Cardiac muscle cell (in vitro differentiated cells and primary cell): Measurements from ENCODE around the gene PLEKHM2. TPM values are rescaled to one million over a fixed set of nuclear protein-coding genes. Genes with fewer than 3 reads are reported as not detected.

ENCODE experiments used
- DNase-seq, 2 donors: peaks; one replicate each; pipeline versions ENCODE4 v3.0.0 to v3.0.0-alpha.2; 2010 to 2017; ENCODE audit warnings: low read depth in 1 of 2, low spot score in 1 of 2
- H3K27ac ChIP-seq: fragments of 200-600 bp; sonication (generic); 2 replicates; pipeline ENCODE4 v1.5.1; 2016
- H3K27me3 ChIP-seq: fragments of 200-600 bp; sonication (generic); 2 replicates; pipeline ENCODE4 v1.6.0; 2016; ENCODE audit warnings: control low read depth
- H3K36me3 ChIP-seq: fragments of 200-600 bp; sonication (generic); 2 replicates; pipeline ENCODE4 v1.5.1; 2016; ENCODE audit warnings: control low read depth
- H3K4me1 ChIP-seq: fragments of 200-600 bp; sonication (generic); 2 replicates; pipeline ENCODE4 v1.8.1; 2017; ENCODE audit warnings: low read depth, mild to moderate bottlenecking, mixed run types
- H3K4me3 ChIP-seq: fragments of 200-600 bp; sonication (generic); 2 replicates; pipeline ENCODE4 v1.5.1; 2016; ENCODE audit warnings: mild to moderate bottlenecking
- H3K9me3 ChIP-seq: fragments of 200-600 bp; sonication (generic); 2 replicates; pipeline ENCODE4 v1.5.1; 2017; ENCODE audit warnings: low read depth, mild to moderate bottlenecking, control low read depth
- polyA plus RNA-seq: library from polyadenylated mRNA; unstranded; fragments of >200 nt; fragmentation: Nextera tagmentation; extraction: Ambion mirVana; gene quantifications from 2 replicates; pipeline ENCODE4 v1.2.1, GENCODE V29; 2016
- total RNA-seq: library from RNA; depleted of rRNA; stranded (reverse); fragments of >200 nt; gene quantifications from 2 replicates; pipeline ENCODE4 v1.2.3, GENCODE V29; 2016
- TF ChIP-seq, protein P1 (sequence below): IDR thresholded peaks from 2 replicates; pipeline ENCODE4 v1.5.1; 2012; ENCODE audit warnings: low read depth, mild to moderate bottlenecking, low read length

Gene PLEKHM2
- total and polyA plus RNA-seq, 2 experiments from 2014 or later: 56.8 to 99.8 TPM

DNA sequence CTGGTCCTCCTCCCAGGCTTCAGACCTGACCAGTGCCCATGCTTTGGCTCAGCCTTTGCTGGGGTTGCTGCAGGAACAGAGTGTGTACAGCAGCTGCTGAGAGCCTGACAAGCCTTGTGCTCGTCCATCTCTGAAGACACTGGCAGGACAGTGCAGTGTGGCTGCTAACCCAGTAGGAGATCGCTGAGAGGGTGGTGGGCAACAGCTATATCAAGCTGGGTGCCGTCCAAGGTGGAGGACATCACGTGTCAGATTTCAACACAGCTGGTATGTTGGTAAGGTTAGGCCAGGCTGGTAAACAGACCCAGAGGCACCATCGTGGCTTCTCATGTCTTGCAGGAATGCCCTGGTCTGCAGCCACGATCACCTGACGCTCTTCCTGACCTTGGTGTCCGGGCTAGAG lies 34.1 kb downstream of the PLEKHM2 start:
- no peak overlapping the region for H3K4me3 ChIP-seq
- TF ChIP-seq, protein P1, sequence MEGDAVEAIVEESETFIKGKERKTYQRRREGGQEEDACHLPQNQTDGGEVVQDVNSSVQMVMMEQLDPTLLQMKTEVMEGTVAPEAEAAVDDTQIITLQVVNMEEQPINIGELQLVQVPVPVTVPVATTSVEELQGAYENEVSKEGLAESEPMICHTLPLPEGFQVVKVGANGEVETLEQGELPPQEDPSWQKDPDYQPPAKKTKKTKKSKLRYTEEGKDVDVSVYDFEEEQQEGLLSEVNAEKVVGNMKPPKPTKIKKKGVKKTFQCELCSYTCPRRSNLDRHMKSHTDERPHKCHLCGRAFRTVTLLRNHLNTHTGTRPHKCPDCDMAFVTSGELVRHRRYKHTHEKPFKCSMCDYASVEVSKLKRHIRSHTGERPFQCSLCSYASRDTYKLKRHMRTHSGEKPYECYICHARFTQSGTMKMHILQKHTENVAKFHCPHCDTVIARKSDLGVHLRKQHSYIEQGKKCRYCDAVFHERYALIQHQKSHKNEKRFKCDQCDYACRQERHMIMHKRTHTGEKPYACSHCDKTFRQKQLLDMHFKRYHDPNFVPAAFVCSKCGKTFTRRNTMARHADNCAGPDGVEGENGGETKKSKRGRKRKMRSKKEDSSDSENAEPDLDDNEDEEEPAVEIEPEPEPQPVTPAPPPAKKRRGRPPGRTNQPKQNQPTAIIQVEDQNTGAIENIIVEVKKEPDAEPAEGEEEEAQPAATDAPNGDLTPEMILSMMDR: no peak
- no peak for DNase-seq
- H3K27ac ChIP-seq: peak overlapping the region; percentile 91
- no peaks in the 10 kb centered on the region for H3K27me3 ChIP-seq
- H3K36me3 ChIP-seq: peaks cover 32% of the 10 kb centered on the region
- H3K9me3 ChIP-seq: no peaks in the 10 kb centered on the region
- peaks cover 27% of the 10 kb centered on the region for H3K4me1 ChIP-seq

DNA sequence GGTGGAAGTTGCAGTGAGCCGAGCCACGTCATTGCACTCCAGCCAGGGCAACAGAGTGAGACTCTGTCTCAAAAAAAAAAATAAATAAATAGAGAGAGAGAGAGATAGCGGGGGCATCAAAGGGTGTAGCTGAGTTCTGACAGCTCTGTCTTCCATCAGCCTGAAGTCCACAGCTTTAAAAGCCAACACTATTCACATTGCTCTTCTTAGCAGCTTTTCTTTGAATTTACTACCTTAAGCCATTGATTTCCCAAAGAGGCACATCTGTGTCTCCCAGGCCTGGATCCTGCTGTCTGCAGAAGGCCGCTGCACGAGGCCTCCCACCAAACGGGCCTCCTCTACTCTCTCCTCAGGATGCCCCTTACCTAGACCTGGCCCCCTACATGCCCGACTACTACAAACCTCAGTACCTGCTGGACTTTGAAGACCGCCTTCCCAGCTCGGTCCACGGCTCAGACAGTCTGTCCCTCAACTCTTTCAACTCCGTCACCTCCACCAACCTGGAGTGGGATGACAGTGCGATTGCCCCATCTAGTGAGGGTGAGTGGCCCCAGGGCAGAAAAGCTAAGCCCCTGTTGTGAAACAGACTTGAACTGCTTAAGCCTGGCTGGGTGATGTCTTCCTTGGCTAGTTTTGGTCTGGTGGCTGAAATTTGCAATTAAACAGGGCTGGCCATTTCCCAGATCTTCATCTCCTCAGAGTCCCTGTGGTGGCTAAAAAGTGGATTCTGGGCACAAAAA lies 35.4 kb downstream of the PLEKHM2 start:
- H3K36me3 ChIP-seq: peaks cover 32% of the 10 kb centered on the region

DNA sequence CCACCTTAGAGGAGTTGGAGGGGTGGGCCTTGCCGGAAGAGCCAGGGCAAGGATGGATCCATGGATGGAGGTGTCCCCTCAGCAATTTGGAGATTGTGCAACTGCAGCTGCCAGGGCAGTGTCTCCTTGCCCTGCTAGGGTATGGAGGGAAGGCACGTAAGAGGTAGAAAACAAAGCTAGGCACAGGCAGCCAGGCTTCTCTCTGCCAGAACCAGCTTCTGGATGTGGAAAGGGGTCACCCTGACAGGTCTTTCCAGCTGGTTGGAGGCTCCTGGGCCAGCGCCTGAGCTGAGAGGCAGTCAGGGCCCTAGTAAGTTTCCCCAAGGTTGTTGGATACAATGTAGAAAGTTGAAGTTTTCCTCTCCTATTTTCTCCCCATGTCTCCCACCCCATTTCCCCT lies 36.7 kb downstream of the PLEKHM2 start:
- Histone ChIP-seq H3K9me3 (no peaks in the 10 kb centered on the region), H3K36me3 (peaks cover 38% of the 10 kb centered on the region), H3K4me3 (no peak overlapping the region), H3K27me3 (no peaks in the 10 kb centered on the region), H3K4me1 (peaks cover 11% of the 10 kb centered on the region), H3K27ac (no peak overlapping the region)
- TF ChIP-seq, protein P1: no peak
- no peak for DNase-seq

More for the DNA sequence above, 35.4 kb downstream of the PLEKHM2 start:
- no peak for DNase-seq
- no peak overlapping the region for H3K4me3 ChIP-seq
- no peaks in the 10 kb centered on the region for H3K27me3 ChIP-seq
- H3K4me1 ChIP-seq: peaks cover 20% of the 10 kb centered on the region
- no peaks in the 10 kb centered on the region for H3K9me3 ChIP-seq
- TF ChIP-seq, protein P1: no peak
- peak overlapping the region; percentile 39 for H3K27ac ChIP-seq

DNA sequence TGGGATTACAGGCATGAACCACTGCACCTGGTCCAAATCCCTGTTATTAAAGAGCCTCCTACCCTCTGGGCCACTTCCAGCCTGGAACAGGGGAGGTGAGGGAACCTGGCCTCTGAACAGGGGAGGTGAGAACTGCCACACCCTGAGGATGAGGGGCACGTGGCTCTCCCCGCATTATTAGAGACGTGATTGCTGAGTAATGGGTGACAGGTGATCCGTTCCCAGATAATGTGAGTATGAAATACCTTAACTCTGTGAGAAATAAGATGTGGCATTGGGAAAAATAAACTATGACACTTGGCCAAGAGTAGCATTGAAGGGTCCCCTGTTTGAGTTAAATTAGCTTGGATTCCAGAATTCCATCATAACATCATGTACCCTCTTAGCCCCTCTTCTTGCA lies 38.3 kb downstream of the PLEKHM2 start:
- TF ChIP-seq, protein P1: no peak
- H3K4me1 ChIP-seq: peaks cover 7% of the 10 kb centered on the region
- no peak overlapping the region for H3K4me3 ChIP-seq
- DNase-seq: no peak
- H3K36me3 ChIP-seq: peaks cover 44% of the 10 kb centered on the region
- H3K27me3 ChIP-seq: no peaks in the 10 kb centered on the region
- no peaks in the 10 kb centered on the region for H3K9me3 ChIP-seq
- no peak overlapping the region for H3K27ac ChIP-seq

DNA sequence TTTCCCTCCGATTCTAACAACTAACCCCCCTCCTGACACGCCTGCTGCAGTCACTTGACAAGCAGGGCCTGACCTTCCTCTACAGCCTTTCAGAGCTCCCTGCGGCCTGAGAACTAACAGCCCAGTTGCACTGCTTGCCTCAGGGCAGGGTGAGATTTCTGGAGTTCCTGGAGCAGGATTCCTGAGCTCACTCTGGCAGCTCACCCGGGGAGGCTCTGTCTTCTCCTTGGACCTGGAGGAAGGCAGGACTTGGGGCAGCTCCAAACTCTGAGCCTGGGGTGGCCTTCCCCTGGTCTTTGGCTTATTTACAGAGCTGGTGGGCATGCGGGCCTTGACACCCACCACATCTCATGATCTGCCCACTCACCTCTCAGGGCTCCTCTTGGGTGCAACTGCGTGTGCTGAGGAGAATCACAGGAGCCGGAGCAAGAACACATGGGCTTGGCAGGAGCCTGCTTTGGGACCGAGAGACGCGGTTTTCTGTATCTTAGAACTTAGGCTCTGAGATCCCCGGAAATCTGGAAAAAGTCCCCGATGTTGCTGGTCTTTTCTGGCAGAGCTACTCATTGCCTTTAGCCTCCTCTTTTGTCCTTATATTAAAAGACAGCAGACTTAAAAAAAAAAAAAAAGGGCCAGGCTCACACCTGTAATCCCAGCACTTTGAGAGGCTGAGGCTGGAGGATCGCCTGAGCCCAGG lies 38.9 kb downstream of the PLEKHM2 start:
- H3K36me3 ChIP-seq: peaks cover 50% of the 10 kb centered on the region
- H3K4me3 ChIP-seq: no peak overlapping the region

More for the DNA sequence above, 38.9 kb downstream of the PLEKHM2 start:
- Histone ChIP-seq H3K27ac (no peak overlapping the region), H3K4me1 (peaks cover under 1% of the 10 kb centered on the region), H3K27me3 (no peaks in the 10 kb centered on the region), H3K9me3 (no peaks in the 10 kb centered on the region)
- TF ChIP-seq, protein P1: no peak
- no peak for DNase-seq
